Endodermal cell (in vitro differentiated cells): Measurements from ENCODE around the gene PRDM16. TPM values are rescaled to one million over a fixed set of nuclear protein-coding genes. Genes with fewer than 3 reads are reported as not detected.
A peak's percentile ranks its signal among the peaks of the same experiment; 100 is the strongest.

Experiments used
- DNase-seq: peaks from one replicate; pipeline ENCODE4 v3.0.0-alpha.2; 2017
- H3K27ac ChIP-seq: 2 replicates; pipeline ENCODE4 v1.5.1; 2013; ENCODE audit warnings: mild to moderate bottlenecking, low read depth, low read length, moderate library complexity
- H3K27me3 ChIP-seq: 2 replicates; pipeline ENCODE4 v1.6.1; 2013; ENCODE audit warnings: mild to moderate bottlenecking, low read length, moderate library complexity; ENCODE audit not compliant: insufficient read depth, control insufficient read depth, poor library complexity, severe bottlenecking
- H3K36me3 ChIP-seq: 2 replicates; pipeline ENCODE4 v1.7.0; 2013; ENCODE audit warnings: mild to moderate bottlenecking, low read length, moderate library complexity; ENCODE audit not compliant: control insufficient read depth, insufficient read depth
- H3K4me1 ChIP-seq: one replicate; pipeline ENCODE4 v1.7.0; 2013; ENCODE audit warnings: low read length; ENCODE audit not compliant: control insufficient read depth, insufficient read depth
- H3K4me3 ChIP-seq: 2 replicates; pipeline ENCODE4 v1.5.1; 2013; ENCODE audit warnings: mild to moderate bottlenecking, low read length, moderate library complexity
- H3K9ac ChIP-seq: 2 replicates; pipeline ENCODE4 v1.6.1; 2013; ENCODE audit warnings: mild to moderate bottlenecking, low read length, moderate library complexity; ENCODE audit not compliant: poor library complexity, severe bottlenecking; ENCODE audit errors: extremely low read depth
- H3K9me3 ChIP-seq: 2 replicates; pipeline ENCODE4 v1.6.1; 2013; ENCODE audit warnings: mild to moderate bottlenecking, low read length, moderate library complexity; ENCODE audit not compliant: control insufficient read depth
- H3K27ac Mint-ChIP-seq: 2 replicates; pipeline ENCODE4 v1.8.0; 2020; ENCODE audit warnings: mixed read lengths
- H3K27me3 Mint-ChIP-seq: 2 replicates; pipeline ENCODE4 v1.8.0; 2021; ENCODE audit warnings: mild to moderate bottlenecking, mixed read lengths; ENCODE audit not compliant: insufficient read depth
- H3K36me3 Mint-ChIP-seq: 2 replicates; pipeline ENCODE4 v1.8.0; 2020; ENCODE audit warnings: low read depth, mixed read lengths
- H3K4me1 Mint-ChIP-seq: 2 replicates; pipeline ENCODE4 v1.8.0; 2020; ENCODE audit warnings: mixed read lengths
- H3K4me3 Mint-ChIP-seq: 2 replicates; pipeline ENCODE4 v1.8.0; 2020; ENCODE audit warnings: mild to moderate bottlenecking, moderate library complexity, mixed read lengths
- H3K9me3 Mint-ChIP-seq: 2 replicates; pipeline ENCODE4 v1.8.0; 2020; ENCODE audit warnings: mild to moderate bottlenecking, mixed read lengths
- WGBS, 2 experiments: methylation state at CpG; one replicate each; pipeline versions ENCODE4 v1.1.5 to v1.1.7; 2013; ENCODE audit warnings: missing lambda C conversion rate in 2 of 2, mixed read lengths in 1 of 2; ENCODE audit not compliant: insufficient coverage in 1 of 2, insufficient read length in 1 of 2; 5-methylcytosine and 5-hydroxymethylcytosine counted together
- total RNA-seq, 2 donors: library from RNA; stranded (reverse); fragmentation: NEBNext Ultra II Directional in 1 of 2; extraction: Animal tissue kit (Norgen Biotek cat#: 25700) in 1 of 2; gene quantifications; 2 replicates in 1 of 2; 3 replicates in 1 of 2; pipeline ENCODE4 v1.2.1, GENCODE V29; 2021
- TF ChIP-seq, protein P1 (sequence below): fragments of 200-600 bp; sonication (generic); conservative IDR thresholded peaks from 2 replicates; pipeline ENCODE4 v1.5.0; 2021; ENCODE audit warnings: antibody characterized with exemption, mild to moderate bottlenecking

Gene PRDM16
- total RNA-seq, 2 donors from 2014 or later: 2.1 to 4.0 TPM

DNA sequence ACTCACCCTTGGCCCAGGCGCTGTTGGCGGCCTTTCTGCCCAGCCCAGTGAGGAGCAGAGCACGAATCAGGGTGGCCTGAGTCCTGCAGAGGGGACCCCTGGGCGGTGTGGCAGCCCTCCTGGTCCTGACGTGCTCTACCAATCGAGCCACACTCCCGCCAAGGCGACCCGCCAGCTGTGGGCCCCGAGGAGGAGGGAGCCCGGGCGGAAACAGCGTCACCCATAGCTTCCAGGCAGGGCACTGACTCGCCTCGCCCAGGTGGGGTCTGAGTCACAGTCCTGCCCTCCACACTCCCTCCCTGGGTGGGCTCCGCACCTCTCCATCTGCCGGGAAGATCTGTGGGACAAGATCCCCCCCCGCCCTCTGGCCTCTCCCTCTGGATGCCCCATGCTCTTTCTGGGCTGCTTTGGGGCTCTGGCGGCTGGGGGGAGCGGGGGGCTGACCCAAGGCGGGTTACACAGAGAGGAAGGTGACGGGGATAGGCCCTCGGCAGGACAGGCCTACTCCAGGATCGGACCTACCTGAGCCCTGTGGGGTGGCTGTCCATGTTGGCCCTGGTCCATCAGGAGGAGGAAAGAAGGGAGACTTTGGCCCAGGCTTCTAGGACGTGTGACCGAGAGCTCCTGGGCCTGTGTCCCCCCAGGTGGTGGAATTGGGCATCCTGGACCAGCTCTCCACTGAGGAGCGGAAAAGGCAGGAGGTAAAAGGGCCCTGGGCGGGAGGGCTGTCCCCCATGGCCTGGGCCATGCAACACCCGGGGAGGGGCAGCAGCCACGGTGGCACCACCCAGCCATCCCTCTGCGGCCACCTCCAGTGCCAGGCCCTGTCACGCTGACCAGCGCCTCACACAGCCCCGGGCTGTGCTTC lies 399.5 kb downstream of the PRDM16 start:
- peaks cover 24% of the 10 kb centered on the region for H3K36me3 Mint-ChIP-seq
- Histone ChIP-seq H3K27ac (no peak overlapping the region), H3K9ac (no peak overlapping the region), H3K4me3 (no peak overlapping the region), H3K27me3 (no peaks in the 10 kb centered on the region), H3K36me3 (peaks cover 24% of the 10 kb centered on the region), H3K9me3 (no peaks in the 10 kb centered on the region), H3K4me1 (peaks cover 8% of the 10 kb centered on the region)
- H3K27ac Mint-ChIP-seq: no peak overlapping the region
- no peaks in the 10 kb centered on the region for H3K9me3 Mint-ChIP-seq
- H3K27me3 Mint-ChIP-seq: no peaks in the 10 kb centered on the region
- no peak for DNase-seq
- TF ChIP-seq, protein P1, sequence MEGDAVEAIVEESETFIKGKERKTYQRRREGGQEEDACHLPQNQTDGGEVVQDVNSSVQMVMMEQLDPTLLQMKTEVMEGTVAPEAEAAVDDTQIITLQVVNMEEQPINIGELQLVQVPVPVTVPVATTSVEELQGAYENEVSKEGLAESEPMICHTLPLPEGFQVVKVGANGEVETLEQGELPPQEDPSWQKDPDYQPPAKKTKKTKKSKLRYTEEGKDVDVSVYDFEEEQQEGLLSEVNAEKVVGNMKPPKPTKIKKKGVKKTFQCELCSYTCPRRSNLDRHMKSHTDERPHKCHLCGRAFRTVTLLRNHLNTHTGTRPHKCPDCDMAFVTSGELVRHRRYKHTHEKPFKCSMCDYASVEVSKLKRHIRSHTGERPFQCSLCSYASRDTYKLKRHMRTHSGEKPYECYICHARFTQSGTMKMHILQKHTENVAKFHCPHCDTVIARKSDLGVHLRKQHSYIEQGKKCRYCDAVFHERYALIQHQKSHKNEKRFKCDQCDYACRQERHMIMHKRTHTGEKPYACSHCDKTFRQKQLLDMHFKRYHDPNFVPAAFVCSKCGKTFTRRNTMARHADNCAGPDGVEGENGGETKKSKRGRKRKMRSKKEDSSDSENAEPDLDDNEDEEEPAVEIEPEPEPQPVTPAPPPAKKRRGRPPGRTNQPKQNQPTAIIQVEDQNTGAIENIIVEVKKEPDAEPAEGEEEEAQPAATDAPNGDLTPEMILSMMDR: no peak
- peaks cover 7% of the 10 kb centered on the region for H3K4me1 Mint-ChIP-seq
- 88 to 97% methylated on average over 19 to 34 of the region's 34 CpGs for WGBS, 2 experiments
- H3K4me3 Mint-ChIP-seq: no peak overlapping the region

DNA sequence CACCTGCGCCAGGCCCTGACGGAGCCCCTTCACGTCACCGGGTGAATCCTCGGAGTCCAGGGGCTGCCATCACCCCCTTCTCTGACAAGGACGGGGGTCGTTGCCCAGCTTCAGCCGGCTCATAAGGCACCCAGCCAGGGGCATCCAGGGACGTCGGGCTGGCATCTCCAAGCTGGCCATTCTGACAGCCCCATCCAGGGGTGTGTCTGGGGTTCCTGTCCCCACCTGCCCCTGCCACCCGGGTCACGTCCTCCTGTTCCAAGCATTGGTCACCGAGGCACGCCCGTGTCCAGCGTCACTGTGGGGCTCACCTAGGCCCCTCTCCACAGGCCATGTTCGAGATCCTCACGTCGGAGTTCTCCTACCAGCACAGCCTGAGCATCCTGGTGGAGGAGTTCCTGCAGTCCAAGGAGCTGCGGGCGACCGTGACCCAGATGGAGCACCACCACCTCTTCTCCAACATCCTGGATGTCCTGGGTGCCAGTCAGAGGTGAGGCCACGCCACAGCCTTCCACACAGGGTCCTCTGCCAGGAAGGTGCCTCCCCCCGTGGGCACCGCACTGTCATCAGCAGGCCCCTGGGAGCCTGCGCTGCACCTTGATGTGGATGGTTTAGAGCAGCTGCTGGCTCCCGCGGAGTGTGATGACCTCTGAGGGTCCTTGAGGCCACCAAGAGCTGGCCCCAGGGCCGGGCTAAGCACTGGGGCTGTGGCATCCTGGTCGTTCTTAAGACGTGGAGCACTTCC lies 400.3 kb downstream of the PRDM16 start:
- Mint-ChIP-seq H3K27ac (no peak overlapping the region), H3K36me3 (peaks cover 30% of the 10 kb centered on the region), H3K4me3 (no peak overlapping the region), H3K27me3 (no peaks in the 10 kb centered on the region), H3K4me1 (peaks cover 7% of the 10 kb centered on the region), H3K9me3 (no peaks in the 10 kb centered on the region)
- H3K27ac ChIP-seq: no peak overlapping the region
- H3K9ac ChIP-seq: no peak overlapping the region
- 93 to 99% methylated on average over 22 to 31 of the region's 31 CpGs for WGBS, 2 experiments
- no peak overlapping the region for H3K4me3 ChIP-seq
- H3K4me1 ChIP-seq: peaks cover 8% of the 10 kb centered on the region
- peaks cover 24% of the 10 kb centered on the region for H3K36me3 ChIP-seq
- no peak for DNase-seq
- no peaks in the 10 kb centered on the region for H3K27me3 ChIP-seq
- TF ChIP-seq, protein P1: no peak
- H3K9me3 ChIP-seq: no peaks in the 10 kb centered on the region

DNA sequence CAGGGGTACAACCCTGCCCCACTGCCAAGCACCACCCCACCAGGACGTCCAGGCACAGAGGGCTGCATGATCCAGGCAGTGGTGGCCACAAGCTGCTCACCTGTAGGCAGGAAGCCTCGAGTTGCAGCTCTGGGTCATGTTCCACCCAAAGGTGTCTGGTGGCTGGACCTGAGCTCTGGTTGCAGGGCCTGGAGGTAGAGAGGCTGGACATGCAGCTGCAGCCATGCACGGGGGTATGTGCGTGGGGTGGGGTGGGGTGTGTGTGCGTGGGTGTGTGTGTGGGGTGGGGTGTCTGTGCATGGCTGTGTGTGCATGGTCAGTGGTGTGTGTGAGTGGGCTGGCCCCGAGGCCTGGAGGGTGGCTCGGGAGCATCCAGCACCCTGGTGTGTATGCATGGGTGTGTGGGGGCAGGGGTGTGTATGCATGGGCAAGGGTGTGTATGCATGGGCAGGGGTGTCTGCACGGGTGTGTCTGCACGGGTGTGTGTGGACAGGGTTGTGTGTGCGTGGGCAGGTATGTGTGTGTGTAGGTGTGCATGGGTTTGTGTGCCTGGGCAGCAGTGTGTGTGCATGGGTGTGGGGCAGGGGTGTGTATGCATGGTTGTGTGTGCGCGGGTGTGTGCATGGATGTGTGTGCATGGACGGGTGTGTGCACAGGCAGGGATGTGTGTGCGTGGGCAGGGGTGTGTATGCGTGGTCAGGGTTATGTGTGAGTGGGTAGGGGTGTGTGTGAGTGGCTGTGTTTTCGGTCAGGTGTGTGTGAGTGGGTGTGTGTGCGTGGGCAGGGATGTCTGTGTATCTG lies 401.0 kb downstream of the PRDM16 start:
- TF ChIP-seq, protein P1: no peak
- WGBS, 2 experiments: 89 to 94% methylated on average over 8 to 17 of the region's 17 CpGs
- Histone ChIP-seq H3K27ac (no peak overlapping the region), H3K27me3 (no peaks in the 10 kb centered on the region), H3K4me3 (no peak overlapping the region), H3K9ac (no peak overlapping the region), H3K36me3 (peaks cover 25% of the 10 kb centered on the region), H3K9me3 (no peaks in the 10 kb centered on the region), H3K4me1 (peaks cover 8% of the 10 kb centered on the region)
- Mint-ChIP-seq H3K27ac (peak overlapping the region; percentile 89), H3K4me3 (no peak overlapping the region), H3K4me1 (peaks cover 7% of the 10 kb centered on the region), H3K27me3 (no peaks in the 10 kb centered on the region), H3K9me3 (no peaks in the 10 kb centered on the region), H3K36me3 (peaks cover 30% of the 10 kb centered on the region)
- DNase-seq: no peak
